ENCODE data around the gene TSSC4. TPM values are rescaled to one million over a fixed set of nuclear protein-coding genes. Genes with fewer than 3 reads are reported as not detected.

TSSC4 gene
- total RNA-seq, 4 donors from 2014 or later: 13.3 to 38.9 (median 36.0) TPM

DNA sequence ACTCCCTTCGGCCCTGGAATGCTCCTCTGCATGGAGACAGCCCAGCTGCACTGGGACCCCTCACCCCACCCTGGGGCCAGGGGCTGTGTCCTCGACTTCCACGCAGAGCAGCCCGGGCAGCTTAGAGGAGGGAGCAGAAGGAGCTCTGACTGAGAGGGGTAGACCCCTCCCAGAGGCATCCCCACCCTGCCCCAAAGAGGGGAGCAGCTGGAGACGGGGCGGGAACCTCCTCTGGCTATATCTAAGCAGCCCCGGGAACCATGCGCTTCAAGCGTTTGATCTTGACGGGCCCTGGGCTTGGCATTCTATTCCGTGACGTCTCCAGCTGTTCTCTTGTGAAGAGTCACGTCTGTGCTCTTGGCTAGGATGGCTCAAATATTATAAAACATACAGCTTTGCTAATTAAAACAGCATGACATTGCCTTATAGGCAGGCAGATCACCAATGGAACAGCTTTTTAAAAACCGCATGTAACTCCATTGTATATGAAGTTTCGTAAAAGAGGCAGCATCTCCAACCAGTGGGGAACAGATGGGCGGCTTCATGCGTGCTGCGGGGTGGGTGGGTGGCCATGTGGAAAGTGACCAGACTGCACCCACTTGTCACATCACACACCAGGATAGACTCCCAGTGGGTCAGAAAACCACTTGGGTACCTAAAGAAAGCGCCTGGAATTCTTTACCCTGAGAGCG lies 51.9 kb downstream of the TSSC4 start:
- 73 to 74% methylated on average over 5 to 19 of the region's 20 CpGs for WGBS, 2 donors (ENCODE audit: low coverage in 1 of 2)
- no peak for DNase-seq
- Histone ChIP-seq H3K4me1 (peaks cover 0 to 5% (median under 1%) of the 10 kb centered on the region in 4 donors), H3K4me3 (no peak overlapping the region), H3K27ac (no peak overlapping the region), H3K36me3 (no peaks in the 10 kb centered on the region), H3K9me3 (no peaks in the 10 kb centered on the region), H3K27me3 (no peaks in the 10 kb centered on the region)
- in situ Hi-C loops (cut with MboI; ENCODE audit: low pct_ligation_motif_present in 1 of 4, low pct_unique_long_range_greater_than_20kb in 1 of 4, low sequenced_read_pairs in 3 of 4): no loop called here
- TF ChIP-seq EP300 (IDR thresholded peaks at IDR 0.05; ENCODE audit: low read depth) (no peak), POLR2A (IDR thresholded peaks at IDR 0.05) (no peak), POLR2AphosphoS5 (IDR thresholded peaks at IDR 0.05) (no peak)
- TF ChIP-seq, protein P1, sequence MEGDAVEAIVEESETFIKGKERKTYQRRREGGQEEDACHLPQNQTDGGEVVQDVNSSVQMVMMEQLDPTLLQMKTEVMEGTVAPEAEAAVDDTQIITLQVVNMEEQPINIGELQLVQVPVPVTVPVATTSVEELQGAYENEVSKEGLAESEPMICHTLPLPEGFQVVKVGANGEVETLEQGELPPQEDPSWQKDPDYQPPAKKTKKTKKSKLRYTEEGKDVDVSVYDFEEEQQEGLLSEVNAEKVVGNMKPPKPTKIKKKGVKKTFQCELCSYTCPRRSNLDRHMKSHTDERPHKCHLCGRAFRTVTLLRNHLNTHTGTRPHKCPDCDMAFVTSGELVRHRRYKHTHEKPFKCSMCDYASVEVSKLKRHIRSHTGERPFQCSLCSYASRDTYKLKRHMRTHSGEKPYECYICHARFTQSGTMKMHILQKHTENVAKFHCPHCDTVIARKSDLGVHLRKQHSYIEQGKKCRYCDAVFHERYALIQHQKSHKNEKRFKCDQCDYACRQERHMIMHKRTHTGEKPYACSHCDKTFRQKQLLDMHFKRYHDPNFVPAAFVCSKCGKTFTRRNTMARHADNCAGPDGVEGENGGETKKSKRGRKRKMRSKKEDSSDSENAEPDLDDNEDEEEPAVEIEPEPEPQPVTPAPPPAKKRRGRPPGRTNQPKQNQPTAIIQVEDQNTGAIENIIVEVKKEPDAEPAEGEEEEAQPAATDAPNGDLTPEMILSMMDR (IDR thresholded peaks at IDR 0.05): no peak
- intact Hi-C loops (cut with DNase I; ENCODE audit: low total_unique reads): no loop called here

DNA sequence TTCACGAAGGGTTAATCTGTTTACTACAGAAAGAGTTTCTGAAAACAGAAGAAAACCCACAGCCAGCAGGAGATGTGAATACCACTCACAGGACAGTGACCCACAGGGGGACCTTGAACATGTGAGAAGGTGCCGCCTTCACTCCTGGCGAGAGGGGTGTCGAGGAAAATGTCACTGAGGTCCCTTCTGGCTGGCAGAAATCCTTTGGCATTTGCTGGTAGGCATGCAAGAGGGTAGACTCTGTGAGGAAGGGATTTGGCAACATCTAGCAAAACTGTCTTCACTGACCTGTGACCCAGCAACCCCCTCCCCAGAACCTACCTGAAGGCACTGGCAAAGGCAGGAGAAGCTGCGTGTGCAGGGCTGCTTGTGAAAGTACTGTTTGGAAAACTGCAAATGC lies 52.9 kb downstream of the TSSC4 start:
- 91% methylated on average over 5 of the region's 5 CpGs; no CpG with 5 or more reads in 1 of the 2 donors for WGBS, 2 donors (ENCODE audit: low coverage in 1 of 2)
- TF ChIP-seq, protein P1 (IDR thresholded peaks at IDR 0.05): no peak
- no peak for TF ChIP-seq POLR2AphosphoS5 (IDR thresholded peaks at IDR 0.05)
- no peak for TF ChIP-seq EP300 (IDR thresholded peaks at IDR 0.05; ENCODE audit: low read depth)
- no peak for TF ChIP-seq POLR2A (IDR thresholded peaks at IDR 0.05)
- intact Hi-C loops (cut with DNase I; ENCODE audit: low total_unique reads) (no loop called here), in situ Hi-C loops (cut with MboI; ENCODE audit: low pct_ligation_motif_present in 1 of 4, low pct_unique_long_range_greater_than_20kb in 1 of 4, low sequenced_read_pairs in 3 of 4) (no loop called here)
- H3K27ac ChIP-seq: no peak overlapping the region
- H3K27me3 ChIP-seq: no peaks in the 10 kb centered on the region
- H3K36me3 ChIP-seq: no peaks in the 10 kb centered on the region
- DNase-seq: no peak
- H3K4me1 ChIP-seq: no peaks in the 10 kb centered on the region
- no peak overlapping the region for H3K4me3 ChIP-seq
- no peaks in the 10 kb centered on the region for H3K9me3 ChIP-seq

Small RNA genes within 50 kb of the gene (small RNA-seq; reads per million reads assigned to genes)
- 0 reads per million in 4 donors for gene RF00019

Other genes starting within 250 kb of the TSSC4 start
- gene INS, start 239.5 kb upstream of the TSSC4 start, total RNA-seq: not detected
- gene TH, start 228.9 kb upstream of the TSSC4 start, total RNA-seq: not detected
- gene ASCL2, start 130.2 kb upstream of the TSSC4 start, total RNA-seq: 10 to 100 TPM in 1 of 4 donors, 1 to 10 TPM in 2, not detected in 1; 2.3 to 14.7 (median 3.0) TPM
- gene C11orf21, start 98.8 kb upstream of the TSSC4 start, total RNA-seq: under 1 TPM in 1 of 4 donors, not detected in 3; 0.27 TPM
- gene TSPAN32, start 98.7 kb upstream of the TSSC4 start, total RNA-seq: under 1 TPM in 2 of 4 donors, not detected in 2; 0.16 to 0.96 TPM
- 100 to 1,000 TPM; 156 to 406 (median 255) TPM for gene CD81, start 23.4 kb upstream of the TSSC4 start, total RNA-seq
- 1 to 10 TPM; 1.4 to 7.5 (median 4.3) TPM for gene TRPM5, start 43.8 kb downstream of the TSSC4 start, total RNA-seq
- 10 to 100 TPM in 3 of 4 donors, 1 to 10 TPM in 1; 5.6 to 46.8 (median 24.6) TPM for gene KCNQ1, start 44.3 kb downstream of the TSSC4 start, total RNA-seq